Measurements from ENCODE around the gene CHIT1. TPM values are rescaled to one million over a fixed set of nuclear protein-coding genes. Genes with fewer than 3 reads are reported as not detected.

The CHIT1 gene
- polyA plus RNA-seq (2013) = not detected in 2 replicates

DNA sequence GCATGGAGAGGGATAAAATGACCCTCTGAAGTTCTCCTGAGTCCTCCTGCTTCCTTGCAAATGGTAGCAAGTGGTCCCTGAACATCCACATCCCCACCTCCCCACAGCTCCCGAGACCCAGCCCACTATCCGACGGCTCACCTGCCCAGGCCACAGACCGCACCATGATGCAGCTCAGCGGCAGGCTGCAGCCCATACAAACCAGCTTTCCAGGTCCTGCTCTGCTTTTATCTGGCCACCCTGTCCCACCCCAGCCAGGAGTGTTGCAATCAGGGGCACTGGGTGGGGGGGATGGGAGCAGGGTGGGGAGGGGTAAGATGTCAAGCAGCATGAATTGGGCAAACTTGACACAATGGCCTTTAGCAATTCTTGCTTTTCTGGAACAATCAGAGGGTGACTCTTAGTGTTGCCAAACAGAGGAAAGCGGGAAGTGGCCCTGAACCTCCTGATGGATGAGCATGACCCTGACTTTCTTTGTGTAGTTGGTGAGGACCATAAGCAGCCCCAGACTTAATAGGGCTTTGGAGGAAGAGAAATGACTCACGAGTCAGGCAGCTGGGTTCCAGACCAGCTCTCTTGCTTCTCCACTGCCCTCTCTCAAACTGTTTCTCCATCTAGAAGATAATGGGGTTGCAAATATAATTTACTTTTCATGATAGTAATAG, at the start of gene CHIT1:
CHIT1 (minus strand) TSS at position 203 of the 665 bp plus-strand sequence; CDS start at position 166, 37 bp downstream.
- Histone ChIP-seq H3K4me2 (ENCODE audit: low read length) (no peak within 1 kb of the TSS), H3K4me1 (ENCODE audit: control insufficient read depth in 1 of 2, insufficient read depth in 2 of 2, low read length in 2 of 2) (peaks cover 0 to 2% of the 10 kb centered on the region in 2 experiments), H3K4me3 (ENCODE audit: low read depth, low read length) (no peak within 1 kb of the TSS), H3K18ac (ENCODE audit: low read length) (no peak within 1 kb of the TSS), H3K9me3 (ENCODE audit: insufficient read depth, low read depth, low read length) (peaks cover 8% of the 10 kb centered on the region), H3K9ac (ENCODE audit: low read length) (no peak within 1 kb of the TSS), H2BK5ac (ENCODE audit: low read depth, low read length, poor library complexity) (no peak within 1 kb of the TSS), H2AFZ (ENCODE audit: insufficient read depth, low read length, poor library complexity) (no peak within 1 kb of the TSS), H4K12ac (ENCODE audit: low read depth, low read length) (no peak within 1 kb of the TSS), H3K4ac (ENCODE audit: low read depth, low read length) (no peak within 1 kb of the TSS), H3K79me1 (ENCODE audit: low read length) (no peaks in the 10 kb centered on the region), H3K23ac (ENCODE audit: low read length) (no peak within 1 kb of the TSS), H4K91ac (ENCODE audit: low read depth, low read length) (no peak within 1 kb of the TSS), H2BK120ac (ENCODE audit: insufficient read depth, low read length, poor library complexity) (no peak within 1 kb of the TSS), H3K36me3 (ENCODE audit: control insufficient read depth in 1 of 2, insufficient read depth in 2 of 2, low read length in 2 of 2) (no peaks in the 10 kb centered on the region), H3K27ac (ENCODE audit: low read depth, low read length) (no peak within 1 kb of the TSS), H4K8ac (ENCODE audit: low read depth, low read length) (no peak within 1 kb of the TSS), H3K14ac (ENCODE audit: low read length) (no peak within 1 kb of the TSS), H2BK12ac (ENCODE audit: low read length) (no peak within 1 kb of the TSS), H3K79me2 (ENCODE audit: control insufficient read depth, insufficient read depth, low read length, poor library complexity) (no peaks in the 10 kb centered on the region), H3K27me3 (ENCODE audit: insufficient read depth, low read length) (no peaks in the 10 kb centered on the region), H2AK5ac (ENCODE audit: low read length) (no peak within 1 kb of the TSS)
- no peak for DNase-seq
- no CpG with 5 or more reads among the region's 7 CpGs for WGBS (ENCODE audit: extremely low coverage, insufficient coverage, insufficient read length)

DNA sequence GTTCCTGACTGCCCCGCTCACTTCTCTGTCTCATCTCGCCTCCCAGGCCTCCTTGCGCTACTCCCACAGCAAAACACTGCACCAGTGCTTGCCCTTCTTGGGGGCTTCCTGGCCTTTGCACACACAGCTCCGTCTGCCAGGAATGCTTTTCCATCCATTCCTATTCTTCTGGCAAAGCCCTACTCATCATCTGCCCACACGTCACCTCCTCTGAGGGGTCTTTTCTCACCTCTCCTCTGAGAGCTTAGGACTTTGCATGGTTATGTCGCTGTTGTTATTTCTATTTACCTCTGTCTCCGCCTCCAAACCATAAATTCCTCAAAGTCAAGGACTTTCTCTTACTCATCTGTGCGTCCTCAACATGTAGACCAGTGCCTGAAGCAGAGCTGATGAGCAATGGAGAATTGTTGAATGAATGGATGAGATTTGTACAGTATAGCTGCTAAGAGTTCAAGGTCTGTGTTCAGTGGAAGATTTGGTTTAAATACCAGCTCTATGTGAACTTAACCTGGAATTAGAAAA, 49.5 kb upstream of the CHIT1 start:
- no CpG with 5 or more reads among the region's 8 CpGs for WGBS (ENCODE audit: extremely low coverage, insufficient coverage, insufficient read length)
- Histone ChIP-seq H3K4me2 (ENCODE audit: low read length) (peak overlapping the region; percentile 35), H2BK12ac (ENCODE audit: low read length) (no peak overlapping the region)

DNA sequence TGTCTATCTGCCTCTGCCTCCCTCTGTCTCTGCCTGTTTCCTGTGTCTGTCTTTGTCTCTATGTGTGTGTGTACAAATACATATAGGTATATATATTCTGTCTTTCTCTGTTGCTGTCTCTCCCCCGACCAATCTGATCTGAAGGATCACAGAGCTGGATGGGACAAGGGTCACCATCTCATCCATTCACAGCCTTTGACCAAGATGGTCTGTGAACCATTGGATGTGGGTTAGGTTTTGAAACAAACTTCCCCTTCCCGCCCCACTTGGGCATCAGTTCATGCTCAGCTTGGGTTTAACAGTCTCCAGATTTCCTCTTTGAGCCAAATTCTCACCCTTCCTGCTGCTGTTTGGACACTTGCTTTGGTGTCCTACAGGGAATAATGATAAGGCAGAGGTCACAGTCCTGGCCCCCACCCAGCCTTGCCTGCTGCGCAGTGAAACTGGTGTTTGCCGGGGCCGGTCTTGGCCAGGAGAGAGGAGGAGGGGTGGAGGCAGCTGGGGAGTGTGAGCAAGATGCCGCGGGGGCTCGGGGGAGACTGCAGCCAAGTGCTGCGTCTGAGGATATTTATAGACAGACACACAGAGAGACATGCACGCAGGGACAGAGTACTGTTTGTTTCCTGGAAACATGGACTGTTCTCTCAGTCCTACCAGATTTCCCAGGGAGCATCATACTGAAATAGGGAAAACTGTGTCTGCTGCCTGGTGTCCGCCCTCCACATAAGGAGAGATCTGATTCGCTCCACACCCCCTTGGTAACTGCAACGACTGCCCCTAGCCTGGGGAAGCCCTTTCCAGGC, 48.8 kb upstream of the CHIT1 start:
- peak overlapping the region; percentile 47 for H2BK5ac ChIP-seq (ENCODE audit: low read depth, low read length, poor library complexity)
- H3K4me3 ChIP-seq (ENCODE audit: low read depth, low read length) = no peak overlapping the region
- no peak overlapping the region for H3K9ac ChIP-seq (ENCODE audit: low read length)
- H3K27me3 ChIP-seq (ENCODE audit: insufficient read depth, low read length) = no peaks in the 10 kb centered on the region
- peak overlapping the region; percentile 26 for H3K14ac ChIP-seq (ENCODE audit: low read length)
- H3K79me1 ChIP-seq (ENCODE audit: low read length) = peaks cover 5% of the 10 kb centered on the region
- no peaks in the 10 kb centered on the region for H3K9me3 ChIP-seq (ENCODE audit: insufficient read depth, low read depth, low read length)
- H2BK120ac ChIP-seq (ENCODE audit: insufficient read depth, low read length, poor library complexity) = no peak overlapping the region
- no peaks in the 10 kb centered on the region for H3K79me2 ChIP-seq (ENCODE audit: control insufficient read depth, insufficient read depth, low read length, poor library complexity)
- H2AK5ac ChIP-seq (ENCODE audit: low read length) = no peak overlapping the region
- H4K8ac ChIP-seq (ENCODE audit: low read depth, low read length) = peak overlapping the region; percentile 65
- H3K23ac ChIP-seq (ENCODE audit: low read length) = no peak overlapping the region
- H2BK12ac ChIP-seq (ENCODE audit: low read length) = peak overlapping the region; percentile 33
- no peak overlapping the region for H4K91ac ChIP-seq (ENCODE audit: low read depth, low read length)
- no peak overlapping the region for H3K27ac ChIP-seq (ENCODE audit: low read depth, low read length)
- H2AFZ ChIP-seq (ENCODE audit: insufficient read depth, low read length, poor library complexity) = no peak overlapping the region
- H4K12ac ChIP-seq (ENCODE audit: low read depth, low read length) = no peak overlapping the region
- H3K4me1 ChIP-seq (ENCODE audit: control insufficient read depth in 1 of 2, insufficient read depth in 2 of 2, low read length in 2 of 2) = peaks cover 15% of the 10 kb centered on the region in 2 experiments
- no peaks in the 10 kb centered on the region for H3K36me3 ChIP-seq (ENCODE audit: control insufficient read depth in 1 of 2, insufficient read depth in 2 of 2, low read length in 2 of 2)
- DNase-seq = no peak
- no peak overlapping the region for H3K18ac ChIP-seq (ENCODE audit: low read length)
- H3K4me2 ChIP-seq (ENCODE audit: low read length) = peak overlapping the region; percentile 35
- WGBS (ENCODE audit: extremely low coverage, insufficient coverage, insufficient read length) = no CpG with 5 or more reads among the region's 13 CpGs
- no peak overlapping the region for H3K4ac ChIP-seq (ENCODE audit: low read depth, low read length)

More for the DNA sequence above, 49.5 kb upstream of the CHIT1 start:
- Histone ChIP-seq H3K36me3 (ENCODE audit: control insufficient read depth in 1 of 2, insufficient read depth in 2 of 2, low read length in 2 of 2) (no peaks in the 10 kb centered on the region), H3K14ac (ENCODE audit: low read length) (no peak overlapping the region), H3K9ac (ENCODE audit: low read length) (no peak overlapping the region), H2AFZ (ENCODE audit: insufficient read depth, low read length, poor library complexity) (no peak overlapping the region), H3K27ac (ENCODE audit: low read depth, low read length) (no peak overlapping the region), H4K12ac (ENCODE audit: low read depth, low read length) (no peak overlapping the region), H2BK120ac (ENCODE audit: insufficient read depth, low read length, poor library complexity) (no peak overlapping the region), H3K4me3 (ENCODE audit: low read depth, low read length) (no peak overlapping the region), H2BK5ac (ENCODE audit: low read depth, low read length, poor library complexity) (no peak overlapping the region), H4K8ac (ENCODE audit: low read depth, low read length) (no peak overlapping the region), H3K23ac (ENCODE audit: low read length) (no peak overlapping the region), H3K79me2 (ENCODE audit: control insufficient read depth, insufficient read depth, low read length, poor library complexity) (no peaks in the 10 kb centered on the region), H3K4me1 (ENCODE audit: control insufficient read depth in 1 of 2, insufficient read depth in 2 of 2, low read length in 2 of 2) (peaks cover 13 to 15% of the 10 kb centered on the region in 2 experiments), H3K4ac (ENCODE audit: low read depth, low read length) (no peak overlapping the region), H3K9me3 (ENCODE audit: insufficient read depth, low read depth, low read length) (no peaks in the 10 kb centered on the region), H3K27me3 (ENCODE audit: insufficient read depth, low read length) (no peaks in the 10 kb centered on the region), H3K18ac (ENCODE audit: low read length) (no peak overlapping the region), H4K91ac (ENCODE audit: low read depth, low read length) (no peak overlapping the region), H3K79me1 (ENCODE audit: low read length) (peaks cover 4% of the 10 kb centered on the region), H2AK5ac (ENCODE audit: low read length) (no peak overlapping the region)
- DNase-seq = no peak

DNA sequence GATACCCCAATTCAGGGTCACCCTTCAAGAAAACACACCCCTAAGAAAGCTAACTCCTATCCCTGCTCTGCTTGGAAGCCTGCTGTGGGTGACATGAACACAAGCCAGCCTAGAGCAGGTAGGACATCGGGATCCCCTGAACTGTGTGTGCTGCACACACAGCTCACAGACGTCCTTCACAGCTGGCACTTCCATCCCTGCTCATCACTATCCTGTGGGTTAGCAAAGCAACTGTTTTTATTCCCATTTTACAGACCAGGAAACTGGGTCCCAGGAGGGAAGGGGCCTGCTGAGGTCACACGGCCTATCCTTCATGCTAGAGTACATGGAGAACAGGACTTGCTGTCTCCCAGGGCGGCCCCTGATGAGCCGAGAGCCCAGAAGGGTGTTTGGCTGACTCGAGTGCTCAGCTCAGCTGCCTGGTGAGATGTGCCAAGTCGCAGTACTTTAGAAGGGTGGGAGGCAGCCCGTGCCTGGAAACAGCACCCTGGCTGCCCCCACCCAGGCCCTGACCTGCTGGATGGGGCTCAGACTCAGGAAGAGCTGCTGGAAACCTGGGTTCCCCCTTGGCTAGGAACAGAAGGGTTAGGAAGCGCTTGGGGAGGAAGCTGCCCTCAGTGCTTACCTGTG, 47.6 kb upstream of the CHIT1 start:
- Histone ChIP-seq H4K8ac (ENCODE audit: low read depth, low read length) (peak overlapping the region; percentile 12), H3K27ac (ENCODE audit: low read depth, low read length) (no peak overlapping the region), H3K9me3 (ENCODE audit: insufficient read depth, low read depth, low read length) (peaks cover 2% of the 10 kb centered on the region), H3K14ac (ENCODE audit: low read length) (no peak overlapping the region), H4K91ac (ENCODE audit: low read depth, low read length) (peak overlapping the region; percentile 20), H2BK5ac (ENCODE audit: low read depth, low read length, poor library complexity) (no peak overlapping the region), H3K79me2 (ENCODE audit: control insufficient read depth, insufficient read depth, low read length, poor library complexity) (no peaks in the 10 kb centered on the region), H3K4ac (ENCODE audit: low read depth, low read length) (no peak overlapping the region), H3K9ac (ENCODE audit: low read length) (no peak overlapping the region), H4K12ac (ENCODE audit: low read depth, low read length) (no peak overlapping the region), H2BK120ac (ENCODE audit: insufficient read depth, low read length, poor library complexity) (no peak overlapping the region), H3K79me1 (ENCODE audit: low read length) (peaks cover 7% of the 10 kb centered on the region), H3K4me1 (ENCODE audit: control insufficient read depth in 1 of 2, insufficient read depth in 2 of 2, low read length in 2 of 2) (peaks cover 8 to 16% of the 10 kb centered on the region in 2 experiments), H3K27me3 (ENCODE audit: insufficient read depth, low read length) (no peaks in the 10 kb centered on the region), H3K18ac (ENCODE audit: low read length) (no peak overlapping the region), H3K4me3 (ENCODE audit: low read depth, low read length) (no peak overlapping the region), H3K4me2 (ENCODE audit: low read length) (no peak overlapping the region), H3K36me3 (ENCODE audit: control insufficient read depth in 1 of 2, insufficient read depth in 2 of 2, low read length in 2 of 2) (no peaks in the 10 kb centered on the region), H2AK5ac (ENCODE audit: low read length) (no peak overlapping the region), H2BK12ac (ENCODE audit: low read length) (no peak overlapping the region), H3K23ac (ENCODE audit: low read length) (no peak overlapping the region), H2AFZ (ENCODE audit: insufficient read depth, low read length, poor library complexity) (no peak overlapping the region)
- DNase-seq = no peak
- no CpG with 5 or more reads among the region's 9 CpGs for WGBS (ENCODE audit: extremely low coverage, insufficient coverage, insufficient read length)
